K562 (cell line): ENCODE measurements around the gene MDM4. TPM values are rescaled to one million over a fixed set of nuclear protein-coding genes. Genes with fewer than 3 reads are reported as not detected.

Experiments used
- GATA2 ChIP-seq: sonication (generic); formaldehyde crosslinking; IDR thresholded peaks from 2 replicates; pipeline ENCODE4 v1.4.0; 2020; ENCODE audit warnings: mild to moderate bottlenecking, missing genetic modification reagents
- MAFG ChIP-seq: fragments of 450-650 bp; conservative IDR thresholded peaks from 2 replicates; pipeline ENCODE4 v1.6.1; 2016; ENCODE audit warnings: missing genetic modification characterization, missing compliant biosample characterization
- MXD1 ChIP-seq: fragments of 250-450 bp; sonication (Bioruptor Pico); IDR thresholded peaks from 2 replicates; pipeline ENCODE4 v1.8.0; 2021; ENCODE audit warnings: borderline replicate concordance, mild to moderate bottlenecking, moderate library complexity; ENCODE audit not compliant: poor library complexity, severe bottlenecking
- PHTF2 ChIP-seq: fragments of 250-450 bp; sonication (Bioruptor Pico); IDR thresholded peaks from 2 replicates; pipeline ENCODE4 v1.5.0; 2021; ENCODE audit warnings: mild to moderate bottlenecking
- PML ChIP-seq: IDR thresholded peaks from 2 replicates; pipeline ENCODE4 v1.6.1; 2012; ENCODE audit warnings: low read length, inconsistent platforms
- PTBP1 ChIP-seq: fragments of 200-400 bp; formaldehyde crosslinking; IDR thresholded peaks from 2 replicates; pipeline ENCODE4 v1.6.1; 2017; ENCODE audit warnings: low read depth, low read length
- RBM25 ChIP-seq: fragments of 200-400 bp; formaldehyde crosslinking; IDR thresholded peaks from 2 replicates; pipeline ENCODE4 v1.6.1; 2018; ENCODE audit warnings: low read length, low read depth, moderate library complexity; ENCODE audit not compliant: severe bottlenecking
- ZBTB40 ChIP-seq, 2 experiments: fragments of 450-650 bp in 1 of 2; sonication (generic) in 1 of 2; formaldehyde crosslinking in 1 of 2; IDR thresholded peaks; 2 replicates each; pipeline versions ENCODE4 v1.7.1 to v1.9.0; 2016 to 2022; ENCODE audit warnings: inconsistent platforms in 1 of 2, mild to moderate bottlenecking in 1 of 2, missing genetic modification reagents in 1 of 2
- polyA plus RNA-seq, 8 experiments: library from polyadenylated mRNA; depleted of rRNA in 4 of 8; stranded (reverse) in 5 of 8; unstranded in 3 of 8; fragments of >200 nt; fragmentation: Nextera tagmentation in 2 of 8; fragmentation: Illumina TruSeq in 1 of 8; extraction: Ambion mirVana in 2 of 8; extraction: Trizol in 1 of 8; gene quantifications; 2 replicates each; pipeline versions ENCODE4 v1.2.1 to v1.2.3, GENCODE V29; 2011 to 2014; ENCODE audit warnings: inconsistent platforms in 1 of 8, missing spikeins in 1 of 8
- total RNA-seq, 7 experiments: library from RNA; depleted of rRNA in 6 of 7; stranded (reverse); fragments of >200 nt in 6 of 7; fragmentation: Illumina TruSeq in 2 of 7; extraction: Trizol in 2 of 7; gene quantifications; 2 replicates each; pipeline versions ENCODE4 v1.2.1 to v1.2.3, GENCODE V29; 2011 to 2021; ENCODE audit warnings: low replicate concordance in 1 of 7
- TF ChIP-seq, protein P1 (sequence below): IDR thresholded peaks from 2 replicates; pipeline ENCODE4 v1.6.1; 2011; ENCODE audit warnings: borderline replicate concordance, low read depth, mild to moderate bottlenecking, moderate library complexity, low read length; ENCODE audit not compliant: insufficient read depth, poor library complexity, severe bottlenecking
- TF ChIP-seq, protein P2 (sequence below), 2 experiments: fragments of 450-650 bp in 1 of 2; IDR thresholded peaks; 2 replicates each; pipeline ENCODE4 v1.6.1; 2011 to 2017; ENCODE audit warnings: low read depth in 2 of 2, antibody characterized with exemption in 1 of 2, borderline replicate concordance in 1 of 2, low read length in 1 of 2, mild to moderate bottlenecking in 1 of 2, mixed read lengths in 1 of 2; ENCODE audit not compliant: control insufficient read depth in 1 of 2

The MDM4 gene
- total and polyA plus RNA-seq, 9 of the 15 experiments (the other 6 are each of a cell fraction or from before 2014, with no cell fraction given) = 3.3 to 61.7 (median 21.2) TPM

DNA sequence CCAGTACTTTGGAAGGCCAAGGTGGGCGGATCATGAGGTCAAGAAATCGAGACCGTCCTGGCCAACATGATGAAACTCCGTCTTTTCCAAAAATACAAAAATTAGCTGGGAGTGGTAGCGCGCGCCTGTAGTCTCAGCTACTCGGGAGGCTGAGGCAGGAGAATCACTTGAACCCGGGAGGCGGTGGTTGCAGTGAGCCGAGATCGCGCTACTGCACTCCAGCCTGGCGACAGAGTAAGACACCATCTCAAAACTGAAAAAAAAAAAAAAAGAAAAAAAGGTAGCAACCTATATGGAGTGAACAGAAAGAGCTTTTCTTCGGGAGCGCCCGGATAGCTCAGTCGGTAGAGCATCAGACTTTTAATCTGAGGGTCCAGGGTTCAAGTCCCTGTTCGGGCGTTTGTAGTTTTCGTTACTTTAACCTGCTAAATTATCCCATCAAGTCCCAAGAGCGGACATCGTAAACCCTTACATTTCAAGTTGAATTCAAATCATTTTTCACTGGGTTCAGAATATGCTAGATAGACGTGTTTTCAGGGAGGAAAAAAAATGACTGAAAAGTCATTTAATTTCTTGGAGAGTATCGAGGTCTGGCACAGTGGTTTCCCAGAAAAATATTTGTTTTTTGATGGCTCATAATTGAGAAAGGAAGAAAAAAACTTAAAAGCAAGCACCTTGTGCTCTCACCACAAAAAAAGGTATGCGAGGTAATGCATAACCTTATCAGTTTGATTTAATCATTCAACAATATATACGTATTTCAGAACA is 9.8 kb upstream of the MDM4 start (continued):
- TF ChIP-seq, protein P1, sequence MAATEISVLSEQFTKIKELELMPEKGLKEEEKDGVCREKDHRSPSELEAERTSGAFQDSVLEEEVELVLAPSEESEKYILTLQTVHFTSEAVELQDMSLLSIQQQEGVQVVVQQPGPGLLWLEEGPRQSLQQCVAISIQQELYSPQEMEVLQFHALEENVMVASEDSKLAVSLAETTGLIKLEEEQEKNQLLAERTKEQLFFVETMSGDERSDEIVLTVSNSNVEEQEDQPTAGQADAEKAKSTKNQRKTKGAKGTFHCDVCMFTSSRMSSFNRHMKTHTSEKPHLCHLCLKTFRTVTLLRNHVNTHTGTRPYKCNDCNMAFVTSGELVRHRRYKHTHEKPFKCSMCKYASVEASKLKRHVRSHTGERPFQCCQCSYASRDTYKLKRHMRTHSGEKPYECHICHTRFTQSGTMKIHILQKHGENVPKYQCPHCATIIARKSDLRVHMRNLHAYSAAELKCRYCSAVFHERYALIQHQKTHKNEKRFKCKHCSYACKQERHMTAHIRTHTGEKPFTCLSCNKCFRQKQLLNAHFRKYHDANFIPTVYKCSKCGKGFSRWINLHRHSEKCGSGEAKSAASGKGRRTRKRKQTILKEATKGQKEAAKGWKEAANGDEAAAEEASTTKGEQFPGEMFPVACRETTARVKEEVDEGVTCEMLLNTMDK = no peak
- TF ChIP-seq RBM25 (no peak), PTBP1 (no peak), MXD1 (CRISPR knock-in tag) (no peak), MAFG (peak; percentile 40; the same call in 1 of the 2 replicates), PML (0 out of 2 replicates have a peak, but pooled peaks have one; percentile 1), PHTF2 (CRISPR knock-in tag) (no peak), ZBTB40 (IDR thresholded peaks at IDR 0.05) (peak; percentile 92), ZBTB40 (CRISPR knock-in tag; IDR thresholded peaks at IDR 0.05) (no peak), GATA2 (CRISPR knock-in tag) (no peak; the same call in 1 of the 2 replicates)
- TF ChIP-seq, protein P2, sequence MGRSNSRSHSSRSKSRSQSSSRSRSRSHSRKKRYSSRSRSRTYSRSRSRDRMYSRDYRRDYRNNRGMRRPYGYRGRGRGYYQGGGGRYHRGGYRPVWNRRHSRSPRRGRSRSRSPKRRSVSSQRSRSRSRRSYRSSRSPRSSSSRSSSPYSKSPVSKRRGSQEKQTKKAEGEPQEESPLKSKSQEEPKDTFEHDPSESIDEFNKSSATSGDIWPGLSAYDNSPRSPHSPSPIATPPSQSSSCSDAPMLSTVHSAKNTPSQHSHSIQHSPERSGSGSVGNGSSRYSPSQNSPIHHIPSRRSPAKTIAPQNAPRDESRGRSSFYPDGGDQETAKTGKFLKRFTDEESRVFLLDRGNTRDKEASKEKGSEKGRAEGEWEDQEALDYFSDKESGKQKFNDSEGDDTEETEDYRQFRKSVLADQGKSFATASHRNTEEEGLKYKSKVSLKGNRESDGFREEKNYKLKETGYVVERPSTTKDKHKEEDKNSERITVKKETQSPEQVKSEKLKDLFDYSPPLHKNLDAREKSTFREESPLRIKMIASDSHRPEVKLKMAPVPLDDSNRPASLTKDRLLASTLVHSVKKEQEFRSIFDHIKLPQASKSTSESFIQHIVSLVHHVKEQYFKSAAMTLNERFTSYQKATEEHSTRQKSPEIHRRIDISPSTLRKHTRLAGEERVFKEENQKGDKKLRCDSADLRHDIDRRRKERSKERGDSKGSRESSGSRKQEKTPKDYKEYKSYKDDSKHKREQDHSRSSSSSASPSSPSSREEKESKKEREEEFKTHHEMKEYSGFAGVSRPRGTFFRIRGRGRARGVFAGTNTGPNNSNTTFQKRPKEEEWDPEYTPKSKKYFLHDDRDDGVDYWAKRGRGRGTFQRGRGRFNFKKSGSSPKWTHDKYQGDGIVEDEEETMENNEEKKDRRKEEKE (IDR thresholded peaks at IDR 0.05; ENCODE audit: borderline replicate concordance in 1 of 2, control insufficient read depth in 1 of 2, low read depth in 2 of 2, low read length in 1 of 2) = peak in 1 of 2 experiments; percentile 25; a peak in 1 of 4 replicates
